ENCODE data around the gene CD1C.

DNA sequence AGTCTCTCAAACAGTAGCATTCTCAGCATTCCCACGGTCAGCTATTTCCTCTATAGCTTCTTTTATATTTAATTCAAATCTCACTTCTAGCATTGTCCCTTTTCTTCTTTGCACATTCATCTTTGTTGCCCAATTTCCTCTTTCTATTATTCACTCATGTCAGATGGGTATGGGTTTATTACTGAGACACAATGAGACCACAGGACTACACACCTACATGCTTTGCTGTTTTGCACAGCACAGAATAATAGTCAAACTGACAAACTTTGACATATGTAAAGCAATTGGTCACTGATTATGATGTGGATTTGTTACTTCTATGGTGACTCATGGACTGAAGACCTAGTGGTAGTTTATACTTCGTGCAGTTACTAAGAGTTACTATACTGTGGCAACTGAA lies 5.8 kb upstream of the CD1C start:
- TF ChIP-seq, protein P1, sequence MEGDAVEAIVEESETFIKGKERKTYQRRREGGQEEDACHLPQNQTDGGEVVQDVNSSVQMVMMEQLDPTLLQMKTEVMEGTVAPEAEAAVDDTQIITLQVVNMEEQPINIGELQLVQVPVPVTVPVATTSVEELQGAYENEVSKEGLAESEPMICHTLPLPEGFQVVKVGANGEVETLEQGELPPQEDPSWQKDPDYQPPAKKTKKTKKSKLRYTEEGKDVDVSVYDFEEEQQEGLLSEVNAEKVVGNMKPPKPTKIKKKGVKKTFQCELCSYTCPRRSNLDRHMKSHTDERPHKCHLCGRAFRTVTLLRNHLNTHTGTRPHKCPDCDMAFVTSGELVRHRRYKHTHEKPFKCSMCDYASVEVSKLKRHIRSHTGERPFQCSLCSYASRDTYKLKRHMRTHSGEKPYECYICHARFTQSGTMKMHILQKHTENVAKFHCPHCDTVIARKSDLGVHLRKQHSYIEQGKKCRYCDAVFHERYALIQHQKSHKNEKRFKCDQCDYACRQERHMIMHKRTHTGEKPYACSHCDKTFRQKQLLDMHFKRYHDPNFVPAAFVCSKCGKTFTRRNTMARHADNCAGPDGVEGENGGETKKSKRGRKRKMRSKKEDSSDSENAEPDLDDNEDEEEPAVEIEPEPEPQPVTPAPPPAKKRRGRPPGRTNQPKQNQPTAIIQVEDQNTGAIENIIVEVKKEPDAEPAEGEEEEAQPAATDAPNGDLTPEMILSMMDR (IDR thresholded peaks at IDR 0.05; ENCODE audit: low read length) = no peak
- TF ChIP-seq EZH2 (IDR thresholded peaks at IDR 0.05; ENCODE audit: borderline replicate concordance, low read length) = no peak
